NCI-H526 treated with DMSO at 0.1 percent for 48 hours (cell line): ENCODE results near the gene HSF2BP.
A peak's percentile ranks its signal among the peaks of the same experiment; 100 is the strongest.
"Not testable (repeated sequence)": the region's sequence is repeated elsewhere in the genome, so short reads cannot be mapped to it uniquely, and the experiment has no call there.

Source experiments
- DNase-seq: peaks from one replicate; lab custom pipeline; 2025; lab: John Stamatoyannopoulos, UW

HSF2BP gene

GRCh38 chr21:43618940-43619339 is 40.3 kb downstream of the HSF2BP start:
- DNase-seq, result no peak

- DNase-seq, result not testable (repeated sequence)
Measured at GRCh38 chr21:43616861-43617260, 42.4 kb downstream of the HSF2BP start.

GRCh38 chr21:43614839-43615238 is 44.4 kb downstream of the HSF2BP start:
- DNase-seq, result no peak

GRCh38 chr21:43613755-43614638 is 45.3 kb downstream of the HSF2BP start:
- no peak for DNase-seq

- peak; percentile 21 for DNase-seq
Measured at GRCh38 chr21:43611598-43612369, 47.5 kb downstream of the HSF2BP start.

GRCh38 chr21:43609501-43610340 is 49.6 kb downstream of the HSF2BP start:
- no peak for DNase-seq

GRCh38 chr21:43608664-43609063 is 50.6 kb downstream of the HSF2BP start:
- DNase-seq, result no peak

- DNase-seq, result no peak
Measured at GRCh38 chr21:43608225-43608624, 51.1 kb downstream of the HSF2BP start.

GRCh38 chr21:43605320-43606215 is 53.7 kb downstream of the HSF2BP start:
- DNase-seq, result no peak

GRCh38 chr21:43604505-43605204 is 54.6 kb downstream of the HSF2BP start:
- DNase-seq, result no peak

- DNase-seq, result no peak
Measured at GRCh38 chr21:43603641-43604504, 55.4 kb downstream of the HSF2BP start.

GRCh38 chr21:43603233-43603626 is 56.1 kb downstream of the HSF2BP start:
- no peak for DNase-seq

- DNase-seq, result no peak
Measured at GRCh38 chr21:43602266-43603232, 56.7 kb downstream of the HSF2BP start.

- DNase-seq, result no peak
Measured at GRCh38 chr21:43600642-43601402, 58.5 kb downstream of the HSF2BP start.

GRCh38 chr21:43599728-43600127 is 59.6 kb downstream of the HSF2BP start:
- DNase-seq, result no peak

GRCh38 chr21:43598416-43599120 is 60.7 kb downstream of the HSF2BP start:
- DNase-seq, result no peak
